ENCODE results near the gene RMI2.

Gene RMI2

DNA sequence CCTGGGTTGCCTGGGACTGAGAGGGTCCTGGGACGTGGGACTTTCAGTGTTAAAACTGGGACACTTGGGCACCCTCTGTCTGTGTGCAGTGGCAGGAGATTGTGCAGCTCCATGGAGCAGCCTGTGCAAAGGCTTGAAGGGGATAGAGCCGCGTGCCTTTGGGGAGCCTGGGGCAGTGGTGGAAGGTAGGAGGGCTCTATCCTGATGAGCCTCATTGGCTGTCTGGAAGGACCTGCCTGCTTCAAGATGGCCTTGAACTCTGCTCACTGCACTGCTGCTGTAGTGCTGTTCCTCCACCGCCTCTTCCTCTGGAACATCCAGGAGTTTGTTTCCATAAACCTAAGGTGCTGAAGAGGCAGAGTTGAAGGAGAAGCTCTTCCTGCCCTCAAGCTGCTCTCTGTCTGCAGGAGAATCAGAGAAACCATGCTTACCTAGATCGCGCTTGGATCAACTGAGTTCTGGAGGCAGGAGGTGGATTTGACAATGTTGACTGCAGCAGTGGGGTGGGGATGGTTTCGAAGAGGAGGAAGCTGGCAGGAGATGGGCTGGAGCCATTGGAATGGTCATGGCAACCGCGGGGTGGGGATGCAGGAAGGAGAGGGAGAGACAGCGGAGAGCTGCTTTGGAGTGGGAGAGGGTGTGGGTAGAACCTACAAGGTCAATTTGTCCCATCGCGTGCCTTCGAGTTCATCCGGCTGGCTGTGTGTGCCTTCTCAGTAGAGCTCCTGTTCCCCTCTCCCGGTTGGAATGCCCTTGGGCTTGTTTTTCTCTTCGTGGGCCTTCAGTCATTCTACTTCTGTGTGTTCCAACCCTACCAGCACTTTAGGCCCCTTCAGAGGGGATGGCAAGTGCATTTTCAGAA is 3.7 kb downstream of the RMI2 start:
- peaks cover 15% of the 10 kb centered on the region for H3K79me1 ChIP-seq (ENCODE audit: low read length)
- DNase-seq, result no peak
- no peak overlapping the region for H3K9ac ChIP-seq (ENCODE audit: low read length)
- H2BK12ac ChIP-seq (ENCODE audit: low read length), result peak overlapping the region; percentile 44
- peak overlapping the region; percentile 79 for H3K27ac ChIP-seq (ENCODE audit: low read depth, low read length)
- peak overlapping the region; percentile 37 for H2BK120ac ChIP-seq (ENCODE audit: insufficient read depth, low read length, poor library complexity)
- no peaks in the 10 kb centered on the region for H3K27me3 ChIP-seq (ENCODE audit: insufficient read depth, low read length)
- H4K8ac ChIP-seq (ENCODE audit: low read depth, low read length), result no peak overlapping the region
- H3K4me2 ChIP-seq (ENCODE audit: low read length), result no peak overlapping the region
- H3K4ac ChIP-seq (ENCODE audit: low read depth, low read length), result no peak overlapping the region
- peaks cover 9% of the 10 kb centered on the region for H3K79me2 ChIP-seq (ENCODE audit: control insufficient read depth, insufficient read depth, low read length, poor library complexity)
- WGBS (ENCODE audit: extremely low coverage, insufficient coverage, insufficient read length), result no CpG with 5 or more reads among the region's 16 CpGs
- H3K4me1 ChIP-seq (ENCODE audit: control insufficient read depth in 1 of 2, insufficient read depth in 2 of 2, low read length in 2 of 2), result peaks cover 18 to 30% of the 10 kb centered on the region in 2 experiments
- no peak overlapping the region for H4K12ac ChIP-seq (ENCODE audit: low read depth, low read length)
- no peak overlapping the region for H3K23ac ChIP-seq (ENCODE audit: low read length)
- H2BK5ac ChIP-seq (ENCODE audit: low read depth, low read length, poor library complexity), result peak overlapping the region; percentile 67
- H3K18ac ChIP-seq (ENCODE audit: low read length), result peak overlapping the region; percentile 80
- H2AFZ ChIP-seq (ENCODE audit: insufficient read depth, low read length, poor library complexity), result no peak overlapping the region
- H2AK5ac ChIP-seq (ENCODE audit: low read length), result peak overlapping the region; percentile 15
- H3K14ac ChIP-seq (ENCODE audit: low read length), result peak overlapping the region; percentile 91
- H4K91ac ChIP-seq (ENCODE audit: low read depth, low read length), result peak overlapping the region; percentile 72
- H3K4me3 ChIP-seq (ENCODE audit: low read depth, low read length), result no peak overlapping the region
- peaks cover 0 to 2% of the 10 kb centered on the region in 2 experiments for H3K36me3 ChIP-seq (ENCODE audit: control insufficient read depth in 1 of 2, insufficient read depth in 2 of 2, low read length in 2 of 2)
- H3K9me3 ChIP-seq (ENCODE audit: insufficient read depth, low read depth, low read length), result peaks cover 4% of the 10 kb centered on the region

- Histone ChIP-seq H4K91ac (ENCODE audit: low read depth, low read length) (peak overlapping the region; percentile 72), H3K4me2 (ENCODE audit: low read length) (peak overlapping the region; percentile 7), H4K12ac (ENCODE audit: low read depth, low read length) (no peak overlapping the region), H3K23ac (ENCODE audit: low read length) (no peak overlapping the region), H3K27ac (ENCODE audit: low read depth, low read length) (peak overlapping the region; percentile 79), H3K36me3 (ENCODE audit: control insufficient read depth in 1 of 2, insufficient read depth in 2 of 2, low read length in 2 of 2) (peaks cover 0 to 2% of the 10 kb centered on the region in 2 experiments), H2BK120ac (ENCODE audit: insufficient read depth, low read length, poor library complexity) (peak overlapping the region; percentile 37), H3K4ac (ENCODE audit: low read depth, low read length) (peak overlapping the region; percentile 49), H2AFZ (ENCODE audit: insufficient read depth, low read length, poor library complexity) (no peak overlapping the region), H2BK12ac (ENCODE audit: low read length) (peak overlapping the region; percentile 44), H3K4me1 (ENCODE audit: control insufficient read depth in 1 of 2, insufficient read depth in 2 of 2, low read length in 2 of 2) (peaks cover 18 to 30% of the 10 kb centered on the region in 2 experiments), H3K18ac (ENCODE audit: low read length) (peak overlapping the region; percentile 80), H3K9me3 (ENCODE audit: insufficient read depth, low read depth, low read length) (peaks cover 4% of the 10 kb centered on the region), H3K79me1 (ENCODE audit: low read length) (peaks cover 19% of the 10 kb centered on the region), H4K8ac (ENCODE audit: low read depth, low read length) (peak overlapping the region; percentile 22), H2AK5ac (ENCODE audit: low read length) (peak overlapping the region; percentile 26), H3K79me2 (ENCODE audit: control insufficient read depth, insufficient read depth, low read length, poor library complexity) (peaks cover 9% of the 10 kb centered on the region), H3K9ac (ENCODE audit: low read length) (no peak overlapping the region), H3K27me3 (ENCODE audit: insufficient read depth, low read length) (no peaks in the 10 kb centered on the region), H2BK5ac (ENCODE audit: low read depth, low read length, poor library complexity) (peak overlapping the region; percentile 67), H3K4me3 (ENCODE audit: low read depth, low read length) (no peak overlapping the region), H3K14ac (ENCODE audit: low read length) (peak overlapping the region; percentile 91)
- WGBS (ENCODE audit: extremely low coverage, insufficient coverage, insufficient read length), result no CpG with 5 or more reads among the region's 14 CpGs
- peak in 1 of 2 donors; percentile 44 for DNase-seq
Observed at GRCh38 chr16:11349599-11350276, 4.5 kb downstream of the RMI2 start.

DNA sequence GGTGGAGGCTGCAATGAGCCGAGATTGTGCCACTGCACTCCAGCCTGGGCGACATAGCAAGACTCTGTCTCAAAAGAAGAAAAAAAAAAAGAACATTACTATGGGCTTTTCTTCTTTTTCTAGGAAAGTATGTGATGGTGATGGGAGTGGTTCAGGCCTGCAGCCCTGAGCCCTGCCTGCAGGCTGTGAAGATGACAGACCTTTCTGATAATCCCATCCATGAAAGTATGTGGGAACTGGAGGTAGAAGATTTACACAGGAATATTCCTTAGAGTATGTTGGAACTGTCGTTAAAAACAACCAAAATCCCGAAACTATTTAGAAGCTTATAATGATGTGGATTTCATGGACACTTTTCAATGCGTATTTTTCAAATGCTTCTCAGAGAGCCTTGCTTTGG is 5.3 kb downstream of the RMI2 start:
- no peak overlapping the region for H2BK12ac ChIP-seq (ENCODE audit: low read length)
- DNase-seq, result peak in 1 of 2 donors; percentile 55
- no peaks in the 10 kb centered on the region for H3K27me3 ChIP-seq (ENCODE audit: insufficient read depth, low read length)
- no peak overlapping the region for H3K9ac ChIP-seq (ENCODE audit: low read length)
- peak overlapping the region; percentile 37 for H2BK120ac ChIP-seq (ENCODE audit: insufficient read depth, low read length, poor library complexity)
- H4K91ac ChIP-seq (ENCODE audit: low read depth, low read length), result no peak overlapping the region
- H3K79me2 ChIP-seq (ENCODE audit: control insufficient read depth, insufficient read depth, low read length, poor library complexity), result peaks cover 7% of the 10 kb centered on the region
- no peak overlapping the region for H3K14ac ChIP-seq (ENCODE audit: low read length)
- H2BK5ac ChIP-seq (ENCODE audit: low read depth, low read length, poor library complexity), result peak overlapping the region; percentile 37
- no peak overlapping the region for H3K4me3 ChIP-seq (ENCODE audit: low read depth, low read length)
- H3K4ac ChIP-seq (ENCODE audit: low read depth, low read length), result no peak overlapping the region
- peaks cover 4% of the 10 kb centered on the region for H3K9me3 ChIP-seq (ENCODE audit: insufficient read depth, low read depth, low read length)
- peaks cover 22% of the 10 kb centered on the region for H3K79me1 ChIP-seq (ENCODE audit: low read length)
- H3K18ac ChIP-seq (ENCODE audit: low read length), result no peak overlapping the region
- H2AFZ ChIP-seq (ENCODE audit: insufficient read depth, low read length, poor library complexity), result no peak overlapping the region
- no peak overlapping the region for H4K8ac ChIP-seq (ENCODE audit: low read depth, low read length)
- peak overlapping the region; percentile 2 for H3K4me2 ChIP-seq (ENCODE audit: low read length)
- no CpG with 5 or more reads among the region's 5 CpGs for WGBS (ENCODE audit: extremely low coverage, insufficient coverage, insufficient read length)
- no peak overlapping the region for H3K23ac ChIP-seq (ENCODE audit: low read length)
- H3K4me1 ChIP-seq (ENCODE audit: control insufficient read depth in 1 of 2, insufficient read depth in 2 of 2, low read length in 2 of 2), result peaks cover 18 to 30% of the 10 kb centered on the region in 2 experiments
- no peak overlapping the region for H2AK5ac ChIP-seq (ENCODE audit: low read length)
- peaks cover 0 to 2% of the 10 kb centered on the region in 2 experiments for H3K36me3 ChIP-seq (ENCODE audit: control insufficient read depth in 1 of 2, insufficient read depth in 2 of 2, low read length in 2 of 2)
- no peak overlapping the region for H4K12ac ChIP-seq (ENCODE audit: low read depth, low read length)
- peak overlapping the region; percentile 87 for H3K27ac ChIP-seq (ENCODE audit: low read depth, low read length)

GRCh38 chr16:11350921-11351335 is 5.7 kb downstream of the RMI2 start:
- no CpG with 5 or more reads among the region's 8 CpGs for WGBS (ENCODE audit: extremely low coverage, insufficient coverage, insufficient read length)
- H3K27me3 ChIP-seq (ENCODE audit: insufficient read depth, low read length), result no peaks in the 10 kb centered on the region
- no peak overlapping the region for H3K14ac ChIP-seq (ENCODE audit: low read length)
- H3K27ac ChIP-seq (ENCODE audit: low read depth, low read length), result peak overlapping the region; percentile 87
- H3K79me1 ChIP-seq (ENCODE audit: low read length), result peaks cover 21% of the 10 kb centered on the region
- peaks cover 15 to 26% of the 10 kb centered on the region in 2 experiments for H3K4me1 ChIP-seq (ENCODE audit: control insufficient read depth in 1 of 2, insufficient read depth in 2 of 2, low read length in 2 of 2)
- peak overlapping the region; percentile 64 for H2BK5ac ChIP-seq (ENCODE audit: low read depth, low read length, poor library complexity)
- H4K12ac ChIP-seq (ENCODE audit: low read depth, low read length), result no peak overlapping the region
- peak overlapping the region; percentile 53 for H4K91ac ChIP-seq (ENCODE audit: low read depth, low read length)
- peaks cover 2% of the 10 kb centered on the region for H3K79me2 ChIP-seq (ENCODE audit: control insufficient read depth, insufficient read depth, low read length, poor library complexity)
- H3K36me3 ChIP-seq (ENCODE audit: control insufficient read depth in 1 of 2, insufficient read depth in 2 of 2, low read length in 2 of 2), result peaks cover 0 to 2% of the 10 kb centered on the region in 2 experiments
- H3K4ac ChIP-seq (ENCODE audit: low read depth, low read length), result no peak overlapping the region
- H3K18ac ChIP-seq (ENCODE audit: low read length), result peak overlapping the region; percentile 60
- H2AK5ac ChIP-seq (ENCODE audit: low read length), result no peak overlapping the region
- H3K4me3 ChIP-seq (ENCODE audit: low read depth, low read length), result no peak overlapping the region
- H2BK12ac ChIP-seq (ENCODE audit: low read length), result peak overlapping the region; percentile 63
- H2BK120ac ChIP-seq (ENCODE audit: insufficient read depth, low read length, poor library complexity), result peak overlapping the region; percentile 52
- no peak overlapping the region for H3K23ac ChIP-seq (ENCODE audit: low read length)
- H2AFZ ChIP-seq (ENCODE audit: insufficient read depth, low read length, poor library complexity), result no peak overlapping the region
- peaks cover 4% of the 10 kb centered on the region for H3K9me3 ChIP-seq (ENCODE audit: insufficient read depth, low read depth, low read length)
- DNase-seq, result no peak
- no peak overlapping the region for H3K9ac ChIP-seq (ENCODE audit: low read length)
- H3K4me2 ChIP-seq (ENCODE audit: low read length), result peak overlapping the region; percentile 2
- peak overlapping the region; percentile 57 for H4K8ac ChIP-seq (ENCODE audit: low read depth, low read length)

Measured in trophoblast cell (in vitro differentiated cells and primary cell).